K562 (cell line): Measurements from ENCODE around the gene GPRIN2. TPM values are rescaled to one million over a fixed set of nuclear protein-coding genes. Genes with fewer than 3 reads are reported as not detected.

Experiments used
- BACH1 ChIP-seq: fragments of 200-800 bp; sonication (Bioruptor generic); IDR thresholded peaks from 2 replicates; pipeline ENCODE4 v1.6.1; 2016; ENCODE audit warnings: missing genetic modification characterization, missing compliant biosample characterization
- CBX1 ChIP-seq: sonication (generic); IDR thresholded peaks from 2 replicates; pipeline ENCODE4 v1.6.1; 2016; ENCODE audit warnings: antibody characterized with exemption, low read depth, mild to moderate bottlenecking
- CHCHD3 ChIP-seq: fragments of 250-450 bp; sonication (Bioruptor Pico); IDR thresholded peaks from 2 replicates; pipeline ENCODE4 v2.1.2; 2022; ENCODE audit warnings: mild to moderate bottlenecking
- E2F6 ChIP-seq, 2 experiments: IDR thresholded peaks; 2 replicates each; pipeline ENCODE4 v1.6.1; 2011; ENCODE audit warnings: borderline replicate concordance in 1 of 2, control low read depth in 1 of 2, low read depth in 1 of 2, low read length in 1 of 2, mild to moderate bottlenecking in 1 of 2, mixed read lengths in 1 of 2, moderate library complexity in 1 of 2; ENCODE audit not compliant: insufficient read depth in 1 of 2, insufficient read length in 1 of 2, poor library complexity in 1 of 2, severe bottlenecking in 1 of 2; ENCODE audit errors: extremely low read depth in 1 of 2
- FOSL1 ChIP-seq: fragments of 200-800 bp; sonication (Bioruptor generic); conservative IDR thresholded peaks from 2 replicates; pipeline ENCODE4 v1.6.1; 2016; ENCODE audit warnings: missing genetic modification characterization, missing compliant biosample characterization
- GTF2B ChIP-seq: IDR thresholded peaks from 2 replicates; pipeline ENCODE4 v1.6.1; 2011; ENCODE audit not compliant: insufficient read length; ENCODE audit errors: extremely low read depth
- HINFP ChIP-seq: fragments of 450-650 bp; conservative IDR thresholded peaks from 2 replicates; pipeline ENCODE4 v1.6.1; 2016; ENCODE audit warnings: missing genetic modification characterization, low read depth, mild to moderate bottlenecking, control low read depth, missing compliant biosample characterization
- MAFF ChIP-seq: IDR thresholded peaks from 2 replicates; pipeline ENCODE4 v1.6.1; 2012; ENCODE audit warnings: low read length, improper control_type of control experiment
- MECOM ChIP-seq: fragments of 250-450 bp; sonication (Bioruptor Pico); IDR thresholded peaks from 2 replicates; pipeline ENCODE4 v1.8.0; 2022; ENCODE audit warnings: inconsistent platforms
- NCOA2 ChIP-seq, 2 experiments: fragments of 450-650 bp; IDR thresholded peaks; 2 replicates each; pipeline ENCODE4 v1.6.1; 2018; ENCODE audit warnings: mild to moderate bottlenecking in 2 of 2, moderate library complexity in 1 of 2; ENCODE audit not compliant: partially characterized antibody in 2 of 2
- PPARD ChIP-seq: fragments of 250-450 bp; sonication (Bioruptor Pico); IDR thresholded peaks from 2 replicates; pipeline ENCODE4 v1.8.0; 2022; ENCODE audit warnings: inconsistent platforms, mild to moderate bottlenecking, moderate library complexity
- RBM17 ChIP-seq: fragments of 200-400 bp; formaldehyde crosslinking; IDR thresholded peaks from 2 replicates; pipeline ENCODE4 v1.6.1; 2017; ENCODE audit warnings: low read depth, mild to moderate bottlenecking, low read length, borderline replicate concordance
- TCF3 ChIP-seq: sonication (generic); formaldehyde crosslinking; IDR thresholded peaks from 2 replicates; pipeline ENCODE4 v1.4.0; 2020; ENCODE audit warnings: mild to moderate bottlenecking, missing genetic modification reagents
- TCF7 ChIP-seq: sonication (generic); IDR thresholded peaks from 2 replicates; pipeline ENCODE4 v1.6.1; 2016; ENCODE audit warnings: antibody characterized with exemption, borderline replicate concordance
- TCFL5 ChIP-seq: fragments of 250-450 bp; sonication (Bioruptor Pico); conservative IDR thresholded peaks from 2 replicates; pipeline ENCODE4 v1.6.1; 2021; ENCODE audit warnings: mild to moderate bottlenecking, moderate library complexity, matching md5 sums
- XRCC4 ChIP-seq: IDR thresholded peaks from one replicate; pipeline ENCODE4 v1.6.1; 2011; ENCODE audit not compliant: insufficient read depth, insufficient read length; ENCODE audit errors: extremely low read depth
- ZBTB7A ChIP-seq: IDR thresholded peaks from 2 replicates; pipeline ENCODE4 v1.6.1; 2011; ENCODE audit warnings: low read depth, mild to moderate bottlenecking, low read length, moderate library complexity, borderline replicate concordance; ENCODE audit not compliant: control insufficient read depth
- ZC3H4 ChIP-seq: sonication (generic); formaldehyde crosslinking; IDR thresholded peaks from 2 replicates; pipeline ENCODE4 v1.9.0; 2021; ENCODE audit warnings: missing genetic modification reagents, borderline replicate concordance
- ZNF12 ChIP-seq: sonication (generic); formaldehyde crosslinking; IDR thresholded peaks from 2 replicates; pipeline ENCODE4 v1.4.0; 2020; ENCODE audit warnings: mild to moderate bottlenecking, missing genetic modification reagents
- ZNF41 ChIP-seq: fragments of 250-450 bp; sonication (Bioruptor Pico); conservative IDR thresholded peaks from 2 replicates; pipeline ENCODE4 v1.4.0; 2020; ENCODE audit warnings: mild to moderate bottlenecking
- ZNF707 ChIP-seq: fragments of 250-450 bp; sonication (Bioruptor Pico); conservative IDR thresholded peaks from 2 replicates; pipeline ENCODE4 v1.8.0; 2022; ENCODE audit warnings: inconsistent platforms, mild to moderate bottlenecking, moderate library complexity
- ZSCAN29 ChIP-seq: fragments of 450-650 bp; IDR thresholded peaks from 2 replicates; pipeline ENCODE4 v1.6.1; 2017
- polyA plus RNA-seq, 8 experiments: library from polyadenylated mRNA; depleted of rRNA in 4 of 8; stranded (reverse) in 5 of 8; unstranded in 3 of 8; fragments of >200 nt; fragmentation: Nextera tagmentation in 2 of 8; fragmentation: Illumina TruSeq in 1 of 8; extraction: Ambion mirVana in 2 of 8; extraction: Trizol in 1 of 8; gene quantifications; 2 replicates each; pipeline versions ENCODE4 v1.2.1 to v1.2.3, GENCODE V29; 2011 to 2014; ENCODE audit warnings: inconsistent platforms in 1 of 8, missing spikeins in 1 of 8
- total RNA-seq, 7 experiments: library from RNA; depleted of rRNA in 6 of 7; stranded (reverse); fragments of >200 nt in 6 of 7; fragmentation: Illumina TruSeq in 2 of 7; extraction: Trizol in 2 of 7; gene quantifications; 2 replicates each; pipeline versions ENCODE4 v1.2.1 to v1.2.3, GENCODE V29; 2011 to 2021; ENCODE audit warnings: low replicate concordance in 1 of 7

Gene GPRIN2
- total and polyA plus RNA-seq, 9 of the 15 experiments (the other 6 are each of a cell fraction or from before 2014, with no cell fraction given) = not detected

GRCh38 chr10:46524472-46525176 lies 31.8 kb downstream of the GPRIN2 start (continued):
- TF ChIP-seq NCOA2 (IDR thresholded peaks at IDR 0.05; ENCODE audit: partially characterized antibody in 2 of 2) (no peak), MAFF (peak; percentile 87), ZSCAN29 (no peak), TCF7 (no peak), ZC3H4 (CRISPR knock-in tag) (no peak), TCFL5 (no peak), MECOM (CRISPR knock-in tag) (no peak), PPARD (no peak), CHCHD3 (no peak), ZNF12 (no peak), TCF3 (CRISPR knock-in tag) (no peak), BACH1 (tag) (peak; percentile 67), ZBTB7A (peak; percentile 32; the same call in 1 of the 2 replicates), ZNF707 (no peak), CBX1 (peak; percentile 14; the same call in 1 of the 2 replicates), E2F6 (IDR thresholded peaks at IDR 0.05; ENCODE audit: borderline replicate concordance in 1 of 2, extremely low read depth in 1 of 2, insufficient read depth in 1 of 2, insufficient read length in 1 of 2, low read depth in 1 of 2, low read length in 1 of 2, poor library complexity in 1 of 2, severe bottlenecking in 1 of 2) (peak in 1 of 2 experiments; percentile 23), ZNF41 (CRISPR knock-in tag) (peak; percentile 73; the same call in 1 of the 2 replicates), GTF2B (no peak), HINFP (tag) (no peak), XRCC4 (no peak), RBM17 (no peak), FOSL1 (tag) (0 out of 2 replicates have a peak, but pooled peaks have one; percentile 9)
